Anterior cingulate cortex (tissue), 58 donors: ENCODE data around the gene COL6A2.
"Not testable (repeated sequence)": the region's sequence is repeated elsewhere in the genome, so short reads cannot be mapped to it uniquely, and the experiment has no call there.

ENCODE experiments used
- DNase-seq, 58 donors: peaks; one replicate each; lab custom pipeline; 2025; lab: John Stamatoyannopoulos, UW

COL6A2 gene

GRCh38 chr21:46160907-46161632 is 63.2 kb downstream of the COL6A2 start:
- DNase-seq = no peak

- no peak for DNase-seq
These were observed 64.0 kb downstream of the COL6A2 start for GRCh38 chr21:46161633-46162592.

- DNase-seq = no peak
These were observed 65.5 kb downstream of the COL6A2 start for GRCh38 chr21:46163380-46163779.

GRCh38 chr21:46165098-46165497 is 67.2 kb downstream of the COL6A2 start:
- DNase-seq = no peak

GRCh38 chr21:46168238-46168637 is 70.3 kb downstream of the COL6A2 start:
- no peak for DNase-seq

- DNase-seq = no peak
These were observed 70.9 kb downstream of the COL6A2 start for GRCh38 chr21:46168659-46169386.

- DNase-seq = not testable (repeated sequence)
These were observed 72.7 kb downstream of the COL6A2 start for GRCh38 chr21:46170436-46171193.

GRCh38 chr21:46171585-46171984 is 73.7 kb downstream of the COL6A2 start:
- no peak for DNase-seq

- no peak for DNase-seq
These were observed 74.3 kb downstream of the COL6A2 start for GRCh38 chr21:46171996-46172862.

- DNase-seq = no peak
These were observed 75.1 kb downstream of the COL6A2 start for GRCh38 chr21:46172863-46173528.

- DNase-seq = no peak
These were observed 75.7 kb downstream of the COL6A2 start for GRCh38 chr21:46173573-46173972.

- DNase-seq = not testable (repeated sequence)
These were observed 78.7 kb downstream of the COL6A2 start for GRCh38 chr21:46176443-46177129.

- DNase-seq = no peak
These were observed 81.0 kb downstream of the COL6A2 start for GRCh38 chr21:46178961-46179360.
